LNCAP (cell line): ENCODE results near the gene GAS6.

Experiments used
- TF ChIP-seq, protein P1 (sequence below): fragments of 450-650 bp; IDR thresholded peaks from 2 replicates; pipeline ENCODE4 v1.5.1; 2017; ENCODE audit warnings: mild to moderate bottlenecking

Gene GAS6

GRCh38 chr13:113825841-113826240 is 38.0 kb downstream of the GAS6 start:
- TF ChIP-seq, protein P1, sequence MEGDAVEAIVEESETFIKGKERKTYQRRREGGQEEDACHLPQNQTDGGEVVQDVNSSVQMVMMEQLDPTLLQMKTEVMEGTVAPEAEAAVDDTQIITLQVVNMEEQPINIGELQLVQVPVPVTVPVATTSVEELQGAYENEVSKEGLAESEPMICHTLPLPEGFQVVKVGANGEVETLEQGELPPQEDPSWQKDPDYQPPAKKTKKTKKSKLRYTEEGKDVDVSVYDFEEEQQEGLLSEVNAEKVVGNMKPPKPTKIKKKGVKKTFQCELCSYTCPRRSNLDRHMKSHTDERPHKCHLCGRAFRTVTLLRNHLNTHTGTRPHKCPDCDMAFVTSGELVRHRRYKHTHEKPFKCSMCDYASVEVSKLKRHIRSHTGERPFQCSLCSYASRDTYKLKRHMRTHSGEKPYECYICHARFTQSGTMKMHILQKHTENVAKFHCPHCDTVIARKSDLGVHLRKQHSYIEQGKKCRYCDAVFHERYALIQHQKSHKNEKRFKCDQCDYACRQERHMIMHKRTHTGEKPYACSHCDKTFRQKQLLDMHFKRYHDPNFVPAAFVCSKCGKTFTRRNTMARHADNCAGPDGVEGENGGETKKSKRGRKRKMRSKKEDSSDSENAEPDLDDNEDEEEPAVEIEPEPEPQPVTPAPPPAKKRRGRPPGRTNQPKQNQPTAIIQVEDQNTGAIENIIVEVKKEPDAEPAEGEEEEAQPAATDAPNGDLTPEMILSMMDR = no peak

GRCh38 chr13:113823771-113824170 is 40.1 kb downstream of the GAS6 start:
- TF ChIP-seq, protein P1 = no peak

DNA sequence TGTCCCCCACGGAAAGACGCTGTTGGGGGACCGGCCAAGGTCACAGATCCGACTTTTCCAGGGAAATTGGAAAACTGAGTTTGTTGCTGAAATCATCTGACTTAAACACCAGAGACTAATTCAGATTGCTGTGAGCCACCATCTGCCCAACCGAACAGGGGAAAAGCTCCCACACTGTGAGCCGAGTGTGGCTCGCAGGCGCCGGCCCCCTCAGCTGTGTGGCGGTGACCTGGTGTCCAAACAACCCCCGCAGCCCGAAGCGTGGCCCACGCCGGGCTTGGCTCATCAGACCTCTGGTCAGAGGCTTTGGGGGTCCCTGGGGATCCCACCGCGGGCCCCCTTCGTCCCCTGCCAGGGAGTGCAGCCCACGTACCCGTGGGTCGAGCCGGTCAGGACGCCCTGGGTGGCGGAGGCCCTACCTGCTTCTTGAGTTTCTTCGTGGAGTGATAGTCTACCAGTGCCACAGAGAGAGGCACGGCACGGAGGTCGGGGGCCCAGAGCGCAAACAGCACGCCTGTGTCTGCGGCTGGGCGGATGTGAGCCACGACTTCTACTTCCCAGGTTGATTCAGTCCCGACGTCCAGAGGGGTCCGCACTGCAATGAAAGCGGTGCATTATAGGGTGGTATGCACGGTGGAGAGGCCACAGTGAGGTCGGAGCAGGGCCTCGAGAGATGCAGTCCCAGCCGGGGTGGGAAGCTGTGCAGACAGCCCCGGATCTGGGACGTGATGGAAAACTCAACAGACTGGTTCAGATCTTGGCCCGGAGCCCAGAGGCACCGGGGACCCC is 40.7 kb downstream of the GAS6 start:
- TF ChIP-seq, protein P1 = no peak

GRCh38 chr13:113822266-113822665 is 41.6 kb downstream of the GAS6 start:
- TF ChIP-seq, protein P1 = no peak

DNA sequence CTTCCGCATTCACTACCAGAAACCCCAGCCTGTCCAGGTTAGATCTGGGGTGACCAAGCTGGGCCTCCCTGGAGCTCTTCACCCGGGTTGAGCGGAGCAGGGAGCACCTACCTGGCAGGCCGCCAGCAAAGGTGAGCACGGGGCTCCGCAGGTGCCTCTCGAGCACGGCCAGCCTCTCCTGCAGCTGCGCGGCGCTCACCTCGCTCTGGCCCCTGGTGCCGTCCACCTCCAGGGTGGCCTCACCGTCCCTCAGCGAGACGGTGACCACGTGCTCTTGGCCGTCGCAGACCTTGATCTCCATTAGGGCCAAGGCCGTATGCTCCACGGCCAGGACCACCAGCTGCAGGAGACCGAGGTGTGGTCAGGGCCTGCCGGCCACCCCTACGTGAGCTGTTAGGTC is 42.0 kb downstream of the GAS6 start:
- TF ChIP-seq, protein P1 = no peak

- TF ChIP-seq, protein P1 = no peak
Observed at GRCh38 chr13:113820813-113821651, 42.8 kb downstream of the GAS6 start.

- TF ChIP-seq, protein P1 = no peak
Observed at GRCh38 chr13:113819731-113820715, 43.9 kb downstream of the GAS6 start.
